Osteocyte (in vitro differentiated cells): Measurements from ENCODE around the gene ANO3. TPM values are rescaled to one million over a fixed set of nuclear protein-coding genes. Genes with fewer than 3 reads are reported as not detected.

Source experiments
- DNase-seq: peaks from one replicate; pipeline ENCODE4 v3.0.0; 2021; ENCODE audit warnings: mixed read lengths; ENCODE audit not compliant: unreplicated experiment; ENCODE audit errors: extremely low spot score
- H3K27ac Mint-ChIP-seq: one replicate; pipeline ENCODE4 v1.8.0; 2021; ENCODE audit warnings: mild to moderate bottlenecking, mixed read lengths; ENCODE audit not compliant: unreplicated experiment
- H3K27me3 Mint-ChIP-seq: one replicate; pipeline ENCODE4 v1.8.0; 2021; ENCODE audit warnings: mixed read lengths; ENCODE audit not compliant: unreplicated experiment
- H3K36me3 Mint-ChIP-seq: one replicate; pipeline ENCODE4 v1.8.0; 2021; ENCODE audit warnings: mixed read lengths; ENCODE audit not compliant: unreplicated experiment
- H3K4me1 Mint-ChIP-seq: one replicate; pipeline ENCODE4 v1.8.0; 2021; ENCODE audit warnings: mixed read lengths; ENCODE audit not compliant: unreplicated experiment
- H3K4me3 Mint-ChIP-seq: one replicate; pipeline ENCODE4 v1.8.0; 2021; ENCODE audit warnings: mild to moderate bottlenecking, moderate library complexity, mixed read lengths; ENCODE audit not compliant: unreplicated experiment
- H3K9me3 Mint-ChIP-seq: one replicate; pipeline ENCODE4 v1.8.0; 2021; ENCODE audit warnings: mixed read lengths; ENCODE audit not compliant: unreplicated experiment
- CTCF ChIP-seq: fragments of 200-600 bp; sonication (generic); IDR thresholded peaks from 2 replicates; pipeline ENCODE4 v1.5.0; 2021; ENCODE audit warnings: antibody characterized with exemption, mild to moderate bottlenecking, moderate library complexity
- total RNA-seq: library from RNA; stranded (reverse); gene quantifications from 2 replicates; pipeline ENCODE4 v1.2.1, GENCODE V29; 2021

Gene ANO3
- total RNA-seq, 1 donor from 2014 or later = not detected

- Mint-ChIP-seq H3K9me3 (no peaks in the 10 kb centered on the region), H3K4me3 (no peak overlapping the region), H3K27me3 (peaks cover 16% of the 10 kb centered on the region), H3K4me1 (no peaks in the 10 kb centered on the region), H3K27ac (no peak overlapping the region), H3K36me3 (no peaks in the 10 kb centered on the region)
- TF ChIP-seq CTCF = no peak
- no peak for DNase-seq
These were observed 8.1 kb upstream of the ANO3 start for GRCh38 chr11:26323837-26324236.

- Mint-ChIP-seq H3K4me3 (no peak overlapping the region), H3K9me3 (no peaks in the 10 kb centered on the region), H3K36me3 (no peaks in the 10 kb centered on the region), H3K27ac (no peak overlapping the region), H3K27me3 (peaks cover 16% of the 10 kb centered on the region), H3K4me1 (no peaks in the 10 kb centered on the region)
- no peak for DNase-seq
- no peak for TF ChIP-seq CTCF
These were observed 7.7 kb upstream of the ANO3 start for GRCh38 chr11:26324270-26324669.

- TF ChIP-seq CTCF = no peak
- Mint-ChIP-seq H3K27me3 (peaks cover 27% of the 10 kb centered on the region), H3K36me3 (no peaks in the 10 kb centered on the region), H3K9me3 (no peaks in the 10 kb centered on the region), H3K4me1 (peaks cover 4% of the 10 kb centered on the region), H3K4me3 (no peak overlapping the region), H3K27ac (no peak overlapping the region)
- DNase-seq = no peak
These were observed 5.0 kb upstream of the ANO3 start for GRCh38 chr11:26326793-26327400.

- peaks cover 34% of the 10 kb centered on the region for H3K27me3 Mint-ChIP-seq
- DNase-seq = no peak
- TF ChIP-seq CTCF = no peak
- no peak overlapping the region for H3K27ac Mint-ChIP-seq
- no peak overlapping the region for H3K4me3 Mint-ChIP-seq
- no peaks in the 10 kb centered on the region for H3K9me3 Mint-ChIP-seq
- H3K4me1 Mint-ChIP-seq = peaks cover 11% of the 10 kb centered on the region
- H3K36me3 Mint-ChIP-seq = no peaks in the 10 kb centered on the region
These were observed 2.7 kb upstream of the ANO3 start for GRCh38 chr11:26329206-26329605.

GRCh38 chr11:26330262-26330661 is 1.7 kb upstream of the ANO3 start:
- H3K27ac Mint-ChIP-seq = no peak overlapping the region
- no peak for DNase-seq
- H3K27me3 Mint-ChIP-seq = peaks cover 34% of the 10 kb centered on the region
- no peaks in the 10 kb centered on the region for H3K36me3 Mint-ChIP-seq
- no peaks in the 10 kb centered on the region for H3K9me3 Mint-ChIP-seq
- no peak for TF ChIP-seq CTCF
- H3K4me1 Mint-ChIP-seq = peaks cover 11% of the 10 kb centered on the region
- no peak overlapping the region for H3K4me3 Mint-ChIP-seq
